CD4-positive, alpha-beta T cell treated with Interferon alpha-2 for 1 hour (primary cell): ENCODE measurements around the gene SCYGR5.
"Not testable (repeated sequence)": the region's sequence is repeated elsewhere in the genome, so short reads cannot be mapped to it uniquely, and the experiment has no call there.

Experiments used
- DNase-seq, 2 donors: peaks; one replicate each; pipeline ENCODE4 v3.0.0-alpha.2; 2020 to 2022

The SCYGR5 gene, protein sequence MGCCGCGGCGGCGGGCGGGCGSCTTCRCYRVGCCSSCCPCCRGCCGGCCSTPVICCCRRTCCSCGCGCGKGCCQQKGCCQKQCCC

DNA sequence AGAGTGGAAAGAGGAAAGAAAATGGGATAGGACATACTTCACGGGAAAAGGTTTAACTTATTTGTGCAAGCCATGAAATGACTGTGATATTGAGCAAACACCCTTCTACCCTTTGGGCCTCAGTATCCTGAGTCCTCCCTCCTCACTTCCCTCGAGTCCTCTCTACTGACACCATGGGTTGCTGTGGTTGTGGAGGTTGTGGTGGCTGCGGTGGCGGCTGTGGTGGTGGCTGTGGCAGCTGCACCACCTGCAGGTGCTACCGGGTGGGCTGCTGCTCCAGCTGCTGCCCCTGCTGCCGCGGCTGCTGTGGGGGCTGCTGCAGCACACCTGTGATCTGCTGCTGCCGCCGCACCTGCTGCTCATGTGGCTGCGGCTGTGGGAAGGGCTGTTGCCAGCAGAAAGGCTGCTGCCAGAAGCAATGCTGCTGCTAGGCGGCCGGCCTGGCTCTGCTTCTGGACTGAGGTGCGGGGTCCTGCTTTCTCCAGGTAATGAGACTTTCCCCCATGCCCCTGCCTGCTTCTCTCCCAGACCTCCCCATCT lies at the start of gene SCYGR5:
TSS of gene SCYGR5 (plus strand) at position 174 of the 540 bp plus-strand sequence. CDS start at position 174, 0 bp downstream.
- not testable (repeated sequence) for DNase-seq

DNA sequence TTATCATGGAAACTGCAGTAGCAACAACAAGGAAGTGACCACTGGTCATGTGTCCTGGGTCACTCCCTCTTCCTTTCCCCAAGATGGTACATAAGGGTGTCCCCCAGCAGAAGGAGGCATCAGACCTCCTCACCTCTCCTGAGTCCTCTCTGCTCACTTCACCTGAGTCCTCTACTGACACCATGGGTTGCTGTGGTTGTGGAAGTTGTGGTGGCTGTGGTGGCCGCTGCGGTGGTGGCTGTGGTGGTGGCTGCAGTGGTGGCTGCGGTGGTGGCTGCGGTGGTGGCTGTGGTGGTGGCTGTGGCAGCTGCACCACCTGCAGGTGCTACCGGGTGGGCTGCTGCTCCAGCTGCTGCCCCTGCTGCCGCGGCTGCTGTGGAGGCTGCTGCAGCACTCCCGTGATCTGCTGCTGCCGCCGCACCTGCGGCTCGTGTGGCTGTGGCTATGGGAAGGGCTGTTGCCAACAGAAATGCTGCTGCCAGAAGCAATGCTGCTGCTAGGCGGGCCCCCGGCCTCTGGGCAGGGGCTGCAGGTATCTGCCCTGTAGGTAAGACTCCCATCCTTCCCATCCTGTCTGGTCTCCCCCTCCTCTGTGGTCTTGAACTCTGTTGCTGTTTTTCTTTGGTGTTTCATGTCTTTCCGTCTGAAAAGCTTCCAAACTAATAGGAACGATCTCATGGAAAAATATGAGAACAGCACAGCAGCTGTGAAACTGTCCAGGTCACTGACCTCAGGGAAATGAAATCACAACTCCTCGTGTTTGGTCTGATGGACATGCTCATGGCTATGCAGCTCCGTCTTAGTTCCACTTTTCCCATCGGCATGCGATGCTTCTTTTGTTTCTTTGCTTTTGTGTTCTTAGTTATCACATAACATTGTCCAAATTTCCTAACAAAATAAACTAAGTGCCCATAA lies 49.0 kb upstream of the SCYGR5 start, which contains the start of gene SCYGR4:
TSS of gene SCYGR4 (plus strand) at position 183 of the 915 bp plus-strand sequence. CDS start at position 183, 0 bp downstream.
- DNase-seq = no peak

DNA sequence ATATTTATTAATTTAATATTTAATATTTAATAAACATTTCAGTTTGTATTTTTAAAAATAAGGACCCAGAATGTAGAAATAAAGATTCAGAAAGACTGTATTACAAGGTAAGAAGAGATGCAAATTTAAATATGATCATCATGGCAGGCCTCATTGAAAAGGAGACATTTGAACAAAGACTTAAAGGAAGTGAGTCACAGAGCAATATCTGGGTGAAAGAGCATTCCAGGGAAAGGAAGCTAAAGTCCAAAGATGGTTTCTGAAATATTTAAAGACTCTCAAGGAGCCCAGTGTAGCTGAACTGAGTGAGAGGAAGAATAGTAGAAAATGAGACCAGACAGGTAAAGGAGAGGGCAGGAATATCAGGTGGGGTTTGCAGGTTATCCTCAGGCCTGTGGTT lies 43.4 kb upstream of the SCYGR5 start:
- no peak for DNase-seq

DNA sequence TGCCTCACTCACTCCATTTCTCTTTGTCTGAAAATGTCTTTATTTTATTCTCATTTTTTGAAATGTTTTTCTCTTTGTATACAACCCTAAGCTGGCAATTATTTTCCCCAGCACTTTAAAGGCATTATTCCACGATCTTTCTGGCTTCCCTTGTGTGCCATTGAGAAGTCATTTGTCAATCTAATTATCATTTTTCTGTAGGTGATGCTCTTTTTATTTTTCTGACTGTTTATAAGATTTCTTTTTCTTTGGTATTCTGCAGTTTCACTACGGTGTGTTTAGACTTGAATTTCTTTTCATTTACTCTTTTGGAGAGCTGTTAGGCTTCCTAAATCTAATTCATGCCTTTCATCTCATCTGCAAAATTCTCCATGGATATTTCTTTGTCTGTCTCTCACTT lies 41.2 kb upstream of the SCYGR5 start:
- no peak for DNase-seq

DNA sequence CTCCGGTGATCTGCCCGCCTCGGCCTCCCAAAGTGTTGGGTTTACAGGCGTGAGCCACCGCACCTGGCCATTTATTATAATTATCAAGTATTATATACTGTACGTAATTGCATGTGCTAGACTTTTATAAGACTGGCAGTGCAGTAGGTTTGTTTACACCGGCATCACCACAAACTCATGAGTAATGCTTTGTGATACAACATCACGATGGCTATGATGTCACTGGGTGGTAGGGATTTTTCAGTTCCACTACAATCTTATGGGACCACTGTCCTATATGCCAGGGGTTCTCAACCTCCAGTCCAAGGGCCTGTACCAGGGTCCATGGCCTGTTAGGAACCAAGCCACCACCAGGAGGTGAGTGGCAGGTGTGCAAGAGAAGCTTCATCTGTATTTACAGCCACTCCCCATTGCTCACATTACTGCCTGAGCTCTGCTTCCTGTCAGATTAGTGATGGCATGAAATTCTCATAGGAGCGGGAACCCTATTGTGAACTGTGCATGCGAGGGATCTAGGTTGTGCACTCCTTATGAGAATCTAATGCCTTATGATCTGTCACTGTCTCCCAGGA lies 39.9 kb upstream of the SCYGR5 start:
- DNase-seq = no peak

DNA sequence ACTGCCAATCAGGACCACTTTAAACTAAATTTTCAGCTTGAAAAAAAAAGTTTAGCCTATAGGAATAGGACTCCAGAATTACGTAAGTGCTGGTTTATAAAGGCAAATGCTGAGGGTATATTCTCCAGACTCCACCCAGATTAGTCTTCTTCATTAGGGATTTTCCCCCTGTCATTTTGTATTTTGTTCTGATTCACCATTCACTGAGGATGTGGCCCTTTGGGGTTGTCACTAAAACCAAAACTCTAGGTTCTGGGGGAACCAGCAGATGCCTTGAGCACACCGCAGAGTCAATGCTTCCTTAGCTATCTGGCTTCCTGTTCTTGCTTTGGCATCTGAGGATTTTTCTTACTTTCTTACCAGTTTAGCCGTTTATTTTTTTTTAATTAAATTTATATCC lies 38.8 kb upstream of the SCYGR5 start:
- DNase-seq = no peak

DNA sequence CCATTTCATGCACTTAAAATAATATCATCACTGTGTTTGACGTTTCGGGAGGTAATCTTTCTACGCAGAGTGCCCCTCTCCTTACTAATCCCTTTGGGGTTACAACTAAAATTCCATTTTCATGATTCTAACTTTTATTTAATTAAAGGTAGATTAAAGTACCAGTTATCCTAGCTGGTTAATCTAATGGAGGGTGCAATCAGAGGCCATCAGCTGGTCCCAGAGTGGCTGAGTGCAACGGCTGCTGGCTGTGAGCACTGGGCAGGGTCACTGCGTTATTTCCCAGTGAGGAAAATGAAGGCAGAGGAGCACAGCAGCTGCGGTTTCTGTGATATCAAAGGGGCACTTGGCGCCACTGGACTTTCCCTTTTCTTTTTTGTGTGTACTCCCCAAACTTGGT lies 37.2 kb upstream of the SCYGR5 start:
- DNase-seq = no peak

DNA sequence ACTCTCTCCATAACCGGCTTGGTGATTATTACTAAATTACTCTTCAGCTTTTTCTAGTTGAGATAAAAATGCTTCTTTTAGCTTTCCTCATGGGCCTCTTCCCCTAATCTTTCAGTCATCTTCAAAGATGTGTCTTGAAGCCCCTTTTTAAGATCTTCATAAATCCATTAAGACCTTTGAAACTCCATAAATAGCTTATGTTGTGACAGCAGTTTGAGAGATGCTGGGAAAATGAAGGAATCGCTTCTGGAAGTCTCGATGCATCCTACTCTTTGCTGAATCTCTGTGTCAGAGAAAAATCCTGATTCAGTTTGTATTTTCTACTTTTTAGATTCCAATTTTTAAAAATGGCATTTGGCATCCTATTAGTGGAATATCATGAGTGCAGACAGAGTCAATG lies 36.3 kb upstream of the SCYGR5 start:
- no peak for DNase-seq

DNA sequence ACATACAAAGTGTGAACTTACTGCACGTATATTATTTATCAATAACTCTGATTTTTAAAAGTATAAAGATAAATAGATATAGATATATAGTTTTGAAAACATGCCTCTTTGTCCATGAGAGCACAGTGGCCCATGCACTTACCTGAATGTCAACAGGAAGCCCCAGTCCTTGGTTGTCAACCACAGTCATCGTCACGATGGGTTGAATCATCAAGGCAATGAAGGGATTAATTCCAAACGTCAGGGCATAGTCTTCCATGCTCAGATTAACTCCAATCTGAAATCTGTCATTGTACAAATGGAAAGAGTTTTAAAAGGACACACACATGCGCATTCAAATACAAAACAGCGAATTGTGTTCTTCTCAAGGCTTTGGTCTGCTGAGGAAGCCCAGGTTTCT lies 33.8 kb upstream of the SCYGR5 start:
- DNase-seq = no peak

DNA sequence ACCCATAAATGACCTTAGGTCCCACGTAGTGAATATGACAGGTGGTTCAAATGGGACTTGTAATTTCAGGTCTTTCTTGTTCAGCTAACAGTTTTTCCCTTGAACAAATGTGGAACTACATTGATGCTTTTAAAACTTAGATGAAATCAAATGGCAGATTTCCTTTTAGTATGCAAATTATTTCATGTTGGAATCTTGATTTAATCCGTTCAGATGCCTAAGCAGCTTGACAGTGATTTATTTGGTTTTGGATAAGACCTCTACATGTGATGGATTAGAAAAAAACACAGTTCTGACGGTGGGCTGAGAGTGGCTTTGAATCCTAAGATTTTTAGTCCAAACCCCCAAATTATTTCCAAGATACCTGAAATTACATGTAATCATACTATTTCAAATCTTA lies 32.4 kb upstream of the SCYGR5 start:
- no peak for DNase-seq

DNA sequence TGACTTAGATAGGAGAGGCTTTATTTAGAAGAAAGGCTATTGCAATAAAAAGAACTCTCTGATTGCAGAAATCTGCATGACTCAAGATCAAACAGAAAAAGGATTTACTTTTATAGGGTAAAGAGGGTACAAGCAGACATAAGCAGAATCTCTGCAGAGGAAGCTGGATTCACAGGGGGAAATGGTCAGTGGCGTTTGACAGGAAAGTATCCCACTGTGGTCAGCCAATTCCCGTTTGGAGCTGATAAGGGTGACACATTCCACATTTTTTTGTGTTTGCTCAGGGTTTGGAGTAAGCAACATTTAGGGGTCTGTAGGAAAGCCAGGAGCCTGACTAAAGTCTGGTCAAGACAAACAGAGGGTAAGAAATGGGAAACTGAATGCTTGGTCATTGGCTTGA lies 23.9 kb upstream of the SCYGR5 start:
- no peak for DNase-seq

DNA sequence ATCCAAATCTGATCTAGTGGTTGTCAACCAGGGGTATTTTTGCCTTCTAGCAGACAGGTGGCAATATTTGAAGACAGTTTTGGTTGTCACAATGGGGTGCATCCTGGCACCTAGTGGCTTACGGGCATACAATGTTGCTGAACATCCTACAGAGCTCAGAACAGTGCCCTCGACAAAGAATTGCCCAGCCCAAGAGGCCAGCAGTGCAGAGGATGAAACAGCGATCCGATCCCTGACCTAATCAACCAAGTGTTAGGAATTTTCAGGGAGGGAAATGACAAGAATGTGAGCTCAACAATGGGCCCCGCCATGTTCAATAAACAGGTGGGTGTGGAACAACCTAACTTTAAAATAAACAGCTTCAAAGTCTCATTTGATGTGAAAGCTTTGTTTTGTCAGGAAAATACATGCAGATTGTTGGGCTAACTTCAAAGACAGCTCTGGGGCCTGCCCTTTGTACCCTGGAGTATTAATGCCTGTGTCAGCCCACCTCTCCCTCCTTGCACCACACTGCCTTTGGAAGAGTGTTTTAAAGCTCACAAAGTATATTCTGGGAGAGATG lies 22.5 kb upstream of the SCYGR5 start:
- no peak for DNase-seq

DNA sequence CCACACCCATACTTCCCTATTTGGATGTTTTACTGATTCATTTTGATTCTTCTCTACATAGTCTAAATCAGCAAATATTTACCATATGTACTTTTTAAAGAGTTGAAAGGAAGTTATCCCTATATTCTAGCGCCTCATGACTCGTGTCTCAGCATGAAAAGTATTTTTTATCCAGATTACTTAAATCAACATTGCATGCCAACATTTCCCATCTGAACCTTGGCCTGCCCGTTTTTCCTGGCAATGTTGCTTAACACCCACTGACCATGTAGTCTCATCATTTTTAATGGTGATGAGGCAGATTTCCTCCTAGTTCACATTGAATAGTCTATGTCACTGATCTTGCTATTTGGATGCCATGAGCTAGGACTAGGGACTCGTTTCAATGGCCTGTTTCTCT lies 13.2 kb upstream of the SCYGR5 start:
- DNase-seq = no peak

DNA sequence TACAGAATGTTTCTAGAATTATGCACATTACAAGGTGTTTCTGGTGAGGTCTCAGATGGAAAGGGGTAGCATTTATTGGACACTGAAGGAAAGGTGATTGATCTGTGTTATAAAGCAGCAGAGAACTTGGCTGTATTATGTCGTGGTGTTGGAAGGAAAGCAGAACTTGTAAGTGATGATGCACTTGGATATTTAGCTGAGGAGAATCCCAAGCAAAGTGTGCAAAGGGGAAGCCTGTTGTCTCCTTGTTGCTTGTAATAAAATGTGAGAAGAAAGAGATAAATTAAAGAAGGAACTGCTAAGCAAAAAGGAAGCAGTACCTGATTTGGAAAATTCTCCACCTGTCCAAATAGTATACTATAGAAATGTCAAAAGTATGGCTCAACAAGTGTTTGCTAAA lies 12.2 kb upstream of the SCYGR5 start:
- no peak for DNase-seq

DNA sequence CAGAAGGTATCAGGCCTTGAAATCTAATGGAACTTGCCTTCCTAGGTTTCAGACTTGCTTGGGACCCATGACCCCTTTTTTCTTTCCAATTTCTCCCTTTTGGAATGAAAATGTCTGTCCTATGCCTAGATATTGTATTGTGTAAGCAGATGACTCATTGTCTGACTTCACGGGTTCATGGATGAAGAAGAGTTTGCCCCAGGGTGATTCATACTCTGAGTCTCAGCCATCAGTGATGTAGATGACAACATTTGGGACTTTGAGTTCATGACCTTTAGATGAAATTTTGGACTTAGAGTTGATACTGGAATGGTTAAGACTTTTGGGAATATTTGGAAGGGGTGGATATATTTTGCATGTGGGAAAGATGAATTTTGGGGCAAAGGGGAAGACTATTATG lies 11.2 kb upstream of the SCYGR5 start:
- DNase-seq = no peak

DNA sequence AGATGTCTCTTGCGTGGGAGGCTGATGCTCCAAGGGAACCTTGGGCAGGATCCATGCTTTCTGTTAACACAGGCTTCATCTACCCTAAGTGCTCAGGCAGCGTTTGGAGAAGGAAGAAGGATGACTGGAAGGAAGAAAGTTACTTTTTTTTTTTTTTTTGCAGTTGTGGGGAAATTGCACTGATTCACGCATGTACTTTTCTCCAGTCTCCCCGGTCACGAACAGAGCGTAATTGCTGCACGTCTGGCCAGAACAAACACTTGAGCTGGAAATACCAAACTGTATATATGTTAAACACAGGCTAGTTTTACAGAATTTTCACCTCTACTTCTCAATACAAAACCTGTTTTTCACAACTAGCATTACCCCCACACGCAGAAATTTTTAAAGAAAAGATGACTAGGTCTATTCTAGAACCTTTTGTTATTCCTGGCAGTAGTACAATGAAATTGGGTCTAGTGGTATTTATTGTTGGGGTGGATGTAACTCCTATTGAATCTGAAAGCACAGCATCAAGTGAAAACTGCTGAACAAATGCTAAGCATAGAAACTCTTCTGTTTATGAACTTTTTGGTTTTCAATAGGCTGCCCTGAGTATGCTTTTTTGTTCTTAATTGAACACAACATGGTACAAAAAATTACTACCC lies 9.3 kb upstream of the SCYGR5 start:
- DNase-seq = no peak

DNA sequence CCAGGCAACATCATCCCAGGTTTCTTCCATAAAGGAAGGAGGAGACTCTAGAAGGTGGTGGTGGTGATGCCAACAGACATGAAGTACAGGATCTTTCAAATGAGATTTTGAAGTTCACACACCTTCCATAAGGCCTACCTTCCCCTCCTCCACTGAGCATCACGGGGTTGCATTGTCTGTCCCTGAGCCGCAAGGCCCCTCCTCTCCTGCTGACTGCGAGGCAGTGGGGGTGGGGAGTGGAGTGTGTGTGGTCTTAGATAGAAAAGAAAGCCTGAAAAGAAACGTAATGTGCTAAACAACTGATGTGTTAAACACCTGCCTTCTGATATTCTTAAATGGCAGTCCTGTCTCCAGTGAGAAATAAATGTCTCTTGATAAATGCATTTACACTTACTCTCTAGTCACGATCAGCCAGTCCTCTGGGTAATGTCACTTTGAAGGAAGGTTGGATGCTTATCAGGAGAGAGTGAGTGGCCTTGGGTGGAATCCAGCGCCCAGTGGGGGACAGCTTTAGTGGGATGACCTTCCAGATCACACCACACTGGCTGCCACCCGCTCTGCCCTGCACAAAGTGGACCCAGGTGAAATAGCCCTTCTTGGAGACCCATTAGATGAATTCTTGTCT lies 5.5 kb upstream of the SCYGR5 start:
- no peak for DNase-seq

DNA sequence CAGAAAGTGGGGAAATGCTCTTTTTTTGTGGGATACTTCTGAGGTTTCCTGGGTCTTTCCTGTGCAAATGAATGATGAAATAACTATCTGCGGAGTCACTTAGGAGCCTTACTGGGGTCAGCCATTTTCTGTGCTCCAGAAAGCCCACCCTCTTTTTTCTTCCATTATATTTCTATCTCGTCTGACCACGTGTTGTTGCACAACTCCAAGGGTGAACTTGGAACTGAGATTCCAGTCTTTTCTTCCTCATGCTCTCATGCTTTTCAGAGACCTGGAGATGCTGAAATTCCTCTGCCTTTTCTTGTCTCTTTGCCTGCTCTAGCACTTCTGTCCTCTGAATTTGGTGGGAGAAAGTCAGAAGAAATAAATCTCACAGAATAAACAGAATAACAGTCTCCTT lies 4.8 kb upstream of the SCYGR5 start:
- DNase-seq = no peak

DNA sequence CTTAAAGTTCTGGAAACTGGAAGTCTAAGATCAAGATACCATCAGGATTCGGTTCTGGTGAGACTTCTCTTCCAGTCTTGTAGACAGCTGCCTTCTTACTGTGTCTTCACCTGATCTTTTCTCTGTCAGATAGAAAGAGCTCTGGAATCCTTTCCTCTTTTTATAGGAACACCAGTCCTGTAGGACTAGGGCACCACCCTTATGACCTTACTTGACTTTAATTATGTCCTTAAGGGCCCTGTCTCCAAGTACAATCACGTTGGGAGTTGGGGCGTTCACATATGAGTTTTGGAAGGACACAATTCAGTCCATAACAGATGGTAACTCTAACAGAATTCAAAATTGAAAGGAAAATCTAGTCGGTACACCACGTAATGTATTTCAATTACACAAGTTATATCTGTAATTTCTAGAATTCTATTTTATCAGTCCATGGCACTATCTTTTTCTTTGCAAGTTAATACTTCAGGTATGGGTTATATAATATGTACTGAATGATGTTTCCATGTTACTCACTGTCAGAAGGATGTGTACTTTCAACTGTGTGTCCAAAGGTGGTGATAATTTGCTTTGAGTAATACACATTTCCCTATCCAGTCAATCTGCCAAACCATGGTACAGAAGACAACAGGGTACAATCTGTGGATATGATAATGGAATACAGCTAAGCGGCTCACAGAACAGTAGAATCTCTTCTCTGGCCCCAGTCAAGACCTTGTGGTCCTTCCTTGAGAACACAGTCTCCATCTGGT lies 1.2 kb upstream of the SCYGR5 start:
- DNase-seq = no peak

DNA sequence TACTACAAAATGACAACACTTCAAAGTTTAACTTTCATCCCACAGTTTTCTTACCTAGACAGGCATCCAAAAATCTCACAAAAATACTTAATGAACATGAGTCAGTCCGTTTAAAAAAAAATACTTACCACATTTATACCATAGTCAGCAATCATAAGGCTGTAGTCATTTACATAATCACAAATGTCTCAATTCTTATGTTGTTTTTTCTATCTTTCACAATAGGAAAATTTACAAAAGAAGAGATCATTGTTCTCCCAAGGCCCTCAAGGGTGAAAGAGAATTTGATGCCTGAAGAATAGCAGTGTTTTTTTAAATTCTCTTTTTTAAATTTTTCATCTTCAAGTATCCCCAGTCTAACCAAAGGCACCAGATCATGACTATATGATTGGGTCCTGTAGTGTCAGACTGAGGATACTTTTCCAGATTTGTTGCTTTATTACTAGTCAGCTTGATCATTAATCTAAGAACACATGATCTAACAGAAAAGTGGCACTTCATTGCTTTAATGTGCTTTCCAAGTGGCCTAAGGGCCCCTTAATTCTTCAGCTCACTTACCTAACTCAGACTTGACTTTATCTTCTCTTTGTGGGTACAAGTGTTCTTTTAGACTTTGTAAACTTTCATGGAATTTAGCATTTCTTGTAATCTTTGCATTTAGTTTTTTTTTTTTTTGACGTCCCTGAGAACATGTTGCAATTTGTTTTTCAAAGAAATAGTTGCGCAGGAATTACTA lies 4.7 kb downstream of the SCYGR5 start:
- DNase-seq = no peak

DNA sequence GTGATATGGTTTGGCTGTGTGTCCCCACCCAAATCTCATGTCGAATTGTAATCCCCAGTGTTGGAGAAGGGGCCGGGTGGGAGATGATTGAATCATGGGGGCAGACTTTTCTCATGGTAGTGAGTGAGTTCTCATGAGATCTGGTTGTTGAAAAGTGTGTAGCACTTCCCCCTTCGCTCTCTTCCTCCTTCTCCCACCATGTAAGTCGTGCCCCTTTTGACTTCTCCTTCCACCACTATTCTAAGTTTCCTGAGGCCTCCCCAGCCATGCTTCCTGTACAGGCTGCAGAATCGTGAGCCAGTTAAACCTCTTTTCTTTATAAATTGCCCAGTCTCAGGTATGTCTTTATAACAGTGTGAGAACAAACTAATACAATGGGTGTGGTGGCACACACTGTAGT lies 7.0 kb downstream of the SCYGR5 start:
- DNase-seq = not testable (repeated sequence)
